T-helper 2 cell treated with Interferon-gamma antibody and Interleukin-4, amounts not matched to agents 5 μg/mL and 100 μg/mL, for 36 hours (primary cell): ENCODE results near the gene PRSS27.
A peak's percentile ranks its signal among the peaks of the same experiment; 100 is the strongest.
"Not testable (repeated sequence)": the region's sequence is repeated elsewhere in the genome, so short reads cannot be mapped to it uniquely, and the experiment has no call there.

ENCODE experiments used
- DNase-seq: peaks from one replicate; pipeline ENCODE4 v3.0.0; 2021; ENCODE audit warnings: low spot score
- H3K27ac Mint-ChIP-seq: one replicate; pipeline ENCODE4 v1.8.0; 2021; ENCODE audit warnings: mild to moderate bottlenecking, mixed read lengths
- H3K27me3 Mint-ChIP-seq: one replicate; pipeline ENCODE4 v1.8.0; 2021; ENCODE audit warnings: low read depth, mixed read lengths
- H3K36me3 Mint-ChIP-seq: one replicate; pipeline ENCODE4 v1.8.0; 2021; ENCODE audit warnings: low read depth, mixed read lengths
- H3K4me1 Mint-ChIP-seq: one replicate; pipeline ENCODE4 v1.8.0; 2021; ENCODE audit warnings: low read depth, mixed read lengths
- H3K4me3 Mint-ChIP-seq: one replicate; pipeline ENCODE4 v1.8.0; 2022; ENCODE audit warnings: mild to moderate bottlenecking, moderate library complexity, mixed read lengths
- H3K9me3 Mint-ChIP-seq: one replicate; pipeline ENCODE4 v1.8.0; 2021; ENCODE audit warnings: mixed read lengths

Gene PRSS27

DNA sequence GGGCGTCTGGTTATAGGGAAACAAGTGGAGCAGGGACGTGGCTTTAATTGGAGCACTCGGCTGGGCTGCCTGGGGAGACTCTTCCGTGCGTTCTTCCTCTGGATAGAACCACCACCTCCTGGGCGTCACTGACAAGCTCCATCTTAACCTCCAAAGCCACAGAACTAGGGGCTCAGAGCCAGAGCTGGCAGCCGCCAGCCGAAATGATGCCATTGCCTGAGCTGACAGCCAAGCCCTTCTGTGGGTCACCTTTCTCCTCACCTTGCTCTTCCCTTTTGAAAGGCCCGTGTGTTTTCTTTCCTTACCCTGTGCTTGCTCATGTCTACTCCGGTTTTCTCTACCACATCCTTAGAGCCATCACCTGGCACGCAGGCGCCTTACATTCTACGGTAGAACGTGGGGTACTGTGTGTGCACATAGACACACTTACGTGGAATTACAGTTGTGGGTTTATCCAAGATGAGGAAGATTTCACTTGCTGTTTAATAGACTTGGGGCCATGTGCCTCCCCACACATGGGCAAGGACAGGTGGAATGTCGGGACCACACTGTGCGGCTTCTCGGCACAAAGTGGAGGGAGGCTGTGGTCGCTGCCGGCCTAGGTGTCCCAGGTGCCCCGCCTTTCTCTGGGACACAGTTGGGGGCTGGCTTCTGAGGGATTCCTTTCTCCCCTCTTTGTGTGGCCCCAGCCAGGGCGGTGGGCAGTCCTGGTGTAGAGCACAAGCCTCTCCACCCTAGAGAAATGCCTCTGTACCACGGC lies 41.6 kb downstream of the PRSS27 start:
- not testable (repeated sequence) for H3K4me3 Mint-ChIP-seq, H3K27me3 Mint-ChIP-seq, H3K36me3 Mint-ChIP-seq, DNase-seq, H3K27ac Mint-ChIP-seq, H3K9me3 Mint-ChIP-seq
- peaks cover 10% of the 10 kb centered on the region for H3K4me1 Mint-ChIP-seq

DNA sequence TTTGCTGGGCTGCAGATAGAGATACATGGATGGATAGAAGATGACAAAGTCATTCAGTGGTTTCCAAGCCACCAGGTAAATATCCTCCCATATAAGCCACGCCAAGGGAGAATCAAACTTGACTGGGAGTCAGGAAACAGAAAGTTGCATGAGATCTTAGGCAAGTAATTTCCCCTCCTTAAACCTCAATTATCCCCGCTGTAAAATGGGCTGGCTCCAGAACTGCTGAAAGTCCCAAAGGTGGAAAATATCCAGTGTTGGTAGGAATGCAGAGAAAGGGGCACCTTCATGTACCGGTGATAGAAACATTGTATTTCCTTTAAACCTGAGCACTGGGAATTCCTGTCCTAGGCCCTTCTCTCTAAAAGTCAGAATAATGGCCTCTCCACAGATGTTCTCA lies 43.1 kb downstream of the PRSS27 start:
- not testable (repeated sequence) for H3K9me3 Mint-ChIP-seq, H3K27me3 Mint-ChIP-seq, H3K4me3 Mint-ChIP-seq, H3K27ac Mint-ChIP-seq, DNase-seq, H3K36me3 Mint-ChIP-seq
- peaks cover 13% of the 10 kb centered on the region for H3K4me1 Mint-ChIP-seq

DNA sequence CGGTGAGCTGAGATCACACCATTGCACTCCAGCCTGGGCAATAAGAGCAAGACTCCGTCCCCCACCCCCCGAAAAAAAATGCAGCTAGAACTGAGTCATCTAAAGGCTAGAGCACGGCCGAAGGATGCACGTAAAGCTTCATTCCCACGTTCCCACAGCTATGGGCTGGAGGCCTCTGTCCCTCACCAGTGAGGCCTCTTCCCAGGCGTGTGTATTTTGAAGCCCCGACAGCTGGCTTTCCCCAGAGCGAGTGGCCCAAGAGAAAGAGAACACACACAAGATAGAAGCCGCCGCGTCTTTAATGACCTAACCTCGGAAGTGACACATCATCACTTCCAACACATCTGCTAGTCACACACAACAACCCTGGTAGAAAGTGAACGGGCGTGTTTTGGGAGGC lies 44.3 kb downstream of the PRSS27 start:
- Mint-ChIP-seq H3K4me3 (no peak overlapping the region), H3K9me3 (no peaks in the 10 kb centered on the region), H3K27ac (no peak overlapping the region), H3K36me3 (peaks cover 5% of the 10 kb centered on the region), H3K4me1 (peaks cover 14% of the 10 kb centered on the region), H3K27me3 (no peaks in the 10 kb centered on the region)
- no peak for DNase-seq

DNA sequence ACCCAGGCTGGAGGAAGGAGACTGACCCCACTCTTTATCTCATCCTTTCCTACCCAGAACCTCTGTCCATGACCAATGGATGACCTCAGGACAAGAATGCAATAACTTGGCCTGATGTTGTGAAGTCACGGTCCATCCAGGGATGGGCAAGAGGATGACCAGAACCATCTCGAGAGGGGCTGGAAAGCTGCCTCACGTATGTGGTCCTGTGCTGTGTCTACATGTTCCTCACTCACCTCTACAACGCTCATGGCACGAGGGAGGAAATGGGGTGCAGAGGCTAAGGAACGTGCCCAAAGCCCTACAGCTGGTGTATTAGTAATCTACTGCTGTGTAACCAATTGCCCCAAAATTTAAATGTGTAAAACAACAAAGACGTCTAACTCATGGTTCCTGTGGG lies 45.0 kb downstream of the PRSS27 start:
- H3K9me3 Mint-ChIP-seq: no peaks in the 10 kb centered on the region
- H3K36me3 Mint-ChIP-seq: peaks cover under 1% of the 10 kb centered on the region
- H3K27ac Mint-ChIP-seq: peak overlapping the region; percentile 15
- no peak overlapping the region for H3K4me3 Mint-ChIP-seq
- H3K4me1 Mint-ChIP-seq: peaks cover 19% of the 10 kb centered on the region
- DNase-seq: no peak
- no peaks in the 10 kb centered on the region for H3K27me3 Mint-ChIP-seq

DNA sequence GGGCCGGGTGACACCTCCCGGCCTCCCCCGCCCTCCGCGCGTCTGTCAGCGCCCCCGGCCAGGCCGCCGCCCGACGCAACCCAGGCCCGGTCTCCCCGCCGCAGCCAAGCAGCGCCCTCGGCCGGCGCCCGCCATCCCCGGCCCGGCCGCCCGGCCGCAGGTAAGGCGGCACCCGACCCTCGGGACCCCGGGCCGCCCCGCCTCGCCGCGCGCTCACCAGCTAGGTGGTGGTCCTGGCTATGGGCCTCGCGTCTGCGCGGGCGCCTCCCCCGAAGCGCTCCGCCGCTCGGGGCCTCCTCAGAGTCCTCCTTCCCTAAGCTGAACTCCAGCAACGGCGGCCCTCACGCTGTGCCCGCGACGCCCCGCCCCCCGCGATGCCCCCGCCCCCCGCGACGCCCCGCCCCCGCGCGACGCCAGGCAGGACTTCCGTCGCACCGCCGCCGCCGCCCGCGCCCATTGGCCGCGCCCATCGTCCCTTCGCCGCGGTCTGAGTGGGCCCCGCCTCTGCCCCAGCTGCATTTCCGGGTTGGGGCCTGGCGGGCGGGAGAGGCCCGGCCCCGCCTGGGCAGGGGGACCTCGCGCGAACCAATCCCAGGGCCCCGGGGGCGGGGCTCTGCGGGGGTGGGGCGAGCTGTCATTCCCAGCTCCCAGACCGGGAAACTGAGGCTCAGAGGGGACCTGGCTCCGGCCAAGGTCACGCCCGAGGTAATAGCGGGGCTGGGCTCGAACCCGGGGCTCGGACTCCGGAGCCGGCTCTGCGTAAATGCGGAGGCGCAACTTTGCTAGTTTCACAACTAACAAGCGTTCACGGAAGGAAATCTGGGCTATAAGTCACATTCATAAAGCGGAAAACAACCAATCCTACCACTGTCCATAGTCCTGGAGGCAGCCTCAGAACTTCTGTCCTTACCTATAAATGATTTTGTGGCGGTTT lies 46.7 kb downstream of the PRSS27 start:
- peak overlapping the region; percentile 84 for H3K4me3 Mint-ChIP-seq
- no peaks in the 10 kb centered on the region for H3K9me3 Mint-ChIP-seq
- H3K27ac Mint-ChIP-seq: peak overlapping the region; percentile 88
- peaks cover 24% of the 10 kb centered on the region for H3K4me1 Mint-ChIP-seq
- H3K27me3 Mint-ChIP-seq: no peaks in the 10 kb centered on the region
- DNase-seq: peak; percentile 97
- H3K36me3 Mint-ChIP-seq: peaks cover 10% of the 10 kb centered on the region

DNA sequence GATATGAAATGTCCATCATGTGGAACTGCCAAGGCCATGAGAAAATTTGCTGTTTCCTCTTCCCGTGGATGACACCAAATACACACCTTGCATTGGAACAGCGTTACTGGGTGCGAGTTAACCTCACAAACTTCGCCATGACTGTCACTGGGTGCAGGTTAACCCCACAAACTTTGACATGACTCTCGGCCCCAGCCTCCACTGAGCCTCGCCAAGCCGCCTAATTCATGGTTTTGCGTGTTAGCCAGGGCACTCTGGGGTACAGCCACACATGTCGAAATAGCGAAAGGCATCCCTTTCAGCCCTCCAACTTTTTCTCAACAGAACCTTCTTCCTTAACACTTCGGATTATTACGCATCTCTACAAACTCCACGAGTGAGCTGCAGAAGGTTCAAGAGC lies 48.3 kb downstream of the PRSS27 start:
- no peaks in the 10 kb centered on the region for H3K27me3 Mint-ChIP-seq
- H3K9me3 Mint-ChIP-seq: no peaks in the 10 kb centered on the region
- H3K36me3 Mint-ChIP-seq: peaks cover 11% of the 10 kb centered on the region
- H3K27ac Mint-ChIP-seq: no peak overlapping the region
- H3K4me1 Mint-ChIP-seq: peaks cover 24% of the 10 kb centered on the region
- peak overlapping the region; percentile 85 for H3K4me3 Mint-ChIP-seq
- no peak for DNase-seq

DNA sequence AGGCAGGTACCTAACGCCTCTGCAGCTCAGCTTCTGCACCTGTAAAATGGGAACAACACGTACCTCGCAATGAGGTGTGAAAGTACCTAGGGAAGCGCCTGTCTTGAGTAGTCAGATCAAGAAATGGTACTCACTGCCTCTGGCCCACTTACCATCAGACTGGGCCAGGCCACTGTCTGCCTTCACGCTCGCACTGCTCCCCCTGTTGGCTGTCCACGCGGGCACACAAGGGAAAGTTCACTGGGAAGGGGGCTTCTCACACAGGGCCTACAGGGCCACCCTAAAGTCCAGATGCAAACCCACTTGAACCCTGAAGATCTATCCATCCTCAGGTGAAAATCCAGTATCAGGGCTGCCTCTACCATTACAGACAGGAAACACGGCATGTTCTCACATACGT lies 48.8 kb downstream of the PRSS27 start:
- H3K4me1 Mint-ChIP-seq: peaks cover 25% of the 10 kb centered on the region
- H3K9me3 Mint-ChIP-seq, DNase-seq, H3K27me3 Mint-ChIP-seq, H3K27ac Mint-ChIP-seq: not testable (repeated sequence)
- H3K36me3 Mint-ChIP-seq: peaks cover 11% of the 10 kb centered on the region
- peak overlapping the region; percentile 24 for H3K4me3 Mint-ChIP-seq

DNA sequence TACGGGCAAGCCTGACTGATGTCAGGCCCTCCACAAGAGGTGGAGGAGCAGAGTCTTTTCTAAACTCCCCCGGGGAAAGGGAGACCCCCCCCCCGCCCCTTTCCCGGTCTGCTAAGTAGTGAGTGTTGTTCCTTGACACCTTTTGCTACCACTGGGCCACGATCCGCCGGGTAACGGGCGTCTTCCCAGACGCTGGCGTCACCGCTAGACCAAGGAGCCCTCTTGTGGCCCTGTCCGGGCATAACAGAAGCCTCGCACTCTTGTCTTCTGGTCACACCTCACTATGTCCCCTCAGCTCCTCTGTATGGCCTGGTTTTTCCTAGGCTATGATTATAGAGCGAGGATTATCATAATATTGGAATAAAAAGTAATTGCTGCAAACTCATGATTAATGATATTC lies 50.0 kb downstream of the PRSS27 start:
- H3K4me3 Mint-ChIP-seq: peak overlapping the region; percentile 65
- not testable (repeated sequence) for H3K27me3 Mint-ChIP-seq, H3K9me3 Mint-ChIP-seq
- peak overlapping the region; percentile 60 for H3K27ac Mint-ChIP-seq
- H3K36me3 Mint-ChIP-seq: peaks cover 11% of the 10 kb centered on the region
- H3K4me1 Mint-ChIP-seq: peaks cover 24% of the 10 kb centered on the region
- DNase-seq: peak; percentile 62

DNA sequence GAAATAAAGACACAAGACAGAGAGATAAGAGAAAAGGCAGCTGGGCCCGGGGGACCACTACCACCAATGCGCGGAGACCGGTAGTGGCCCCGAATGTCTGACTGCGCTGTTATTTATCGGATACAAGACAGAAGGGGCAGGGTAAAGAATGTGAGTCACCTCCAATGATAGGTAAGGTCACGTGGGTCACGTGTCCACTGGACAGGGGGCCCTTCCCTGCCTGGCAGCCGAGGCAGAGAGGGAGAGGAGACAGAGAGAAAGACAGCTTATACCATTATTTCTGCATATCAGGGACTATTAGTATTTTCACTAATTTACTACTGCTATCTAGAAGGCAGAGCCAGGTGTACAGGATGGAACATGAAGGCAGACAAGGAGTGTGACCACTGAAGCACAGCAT lies 50.4 kb downstream of the PRSS27 start:
- H3K27ac Mint-ChIP-seq: peak overlapping the region; percentile 52
- H3K4me3 Mint-ChIP-seq: peak overlapping the region; percentile 65
- not testable (repeated sequence) for DNase-seq, H3K9me3 Mint-ChIP-seq, H3K27me3 Mint-ChIP-seq
- H3K4me1 Mint-ChIP-seq: peaks cover 24% of the 10 kb centered on the region
- H3K36me3 Mint-ChIP-seq: peaks cover 14% of the 10 kb centered on the region

DNA sequence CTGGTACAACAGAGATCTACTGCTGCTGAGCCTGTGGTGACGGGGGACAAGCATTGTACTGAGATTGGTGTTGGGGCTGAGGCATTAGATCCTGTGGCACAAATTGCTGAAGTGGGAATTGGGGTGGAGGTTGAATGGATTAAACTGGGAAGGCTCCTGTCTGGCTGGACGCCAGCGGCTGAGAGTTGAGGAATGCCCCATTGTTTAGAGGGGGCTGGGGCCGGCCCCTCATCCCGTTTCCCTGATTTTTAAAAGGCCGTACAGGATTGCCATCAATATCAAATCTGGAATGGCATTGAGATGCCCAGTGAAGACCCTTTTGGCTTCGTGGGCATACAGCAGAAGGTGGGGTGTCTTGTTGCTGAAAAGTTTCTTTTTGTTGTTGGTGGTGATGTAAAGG lies 53.4 kb downstream of the PRSS27 start:
- H3K27ac Mint-ChIP-seq, DNase-seq, H3K27me3 Mint-ChIP-seq, H3K9me3 Mint-ChIP-seq, H3K4me3 Mint-ChIP-seq: not testable (repeated sequence)
- Mint-ChIP-seq H3K36me3 (peaks cover 24% of the 10 kb centered on the region), H3K4me1 (peaks cover 31% of the 10 kb centered on the region)

DNA sequence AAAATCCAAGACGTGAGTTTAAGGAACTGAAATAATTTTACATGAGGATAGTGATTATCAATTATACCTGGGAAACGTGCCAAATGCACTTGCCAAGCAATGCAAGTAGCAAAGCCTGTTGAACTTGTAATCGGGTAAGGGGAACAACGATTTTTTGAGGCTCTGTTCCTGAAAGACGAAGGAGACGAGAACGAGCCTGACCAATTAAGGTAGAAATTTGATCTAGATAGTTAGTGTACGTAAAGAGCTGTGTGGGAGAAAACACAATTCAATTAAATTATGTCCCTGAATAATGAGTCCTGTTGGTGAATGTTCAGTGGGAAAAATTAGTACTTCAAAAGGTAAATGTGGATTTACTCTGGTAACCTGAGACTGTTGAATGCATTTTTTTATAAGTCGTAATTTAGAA lies 55.4 kb downstream of the PRSS27 start:
- H3K4me3 Mint-ChIP-seq: peak overlapping the region; percentile 67
- H3K27ac Mint-ChIP-seq: peak overlapping the region; percentile 96
- DNase-seq: no peak
- H3K9me3 Mint-ChIP-seq: no peaks in the 10 kb centered on the region
- H3K36me3 Mint-ChIP-seq: peaks cover 22% of the 10 kb centered on the region
- H3K27me3 Mint-ChIP-seq: no peaks in the 10 kb centered on the region
- peaks cover 26% of the 10 kb centered on the region for H3K4me1 Mint-ChIP-seq

DNA sequence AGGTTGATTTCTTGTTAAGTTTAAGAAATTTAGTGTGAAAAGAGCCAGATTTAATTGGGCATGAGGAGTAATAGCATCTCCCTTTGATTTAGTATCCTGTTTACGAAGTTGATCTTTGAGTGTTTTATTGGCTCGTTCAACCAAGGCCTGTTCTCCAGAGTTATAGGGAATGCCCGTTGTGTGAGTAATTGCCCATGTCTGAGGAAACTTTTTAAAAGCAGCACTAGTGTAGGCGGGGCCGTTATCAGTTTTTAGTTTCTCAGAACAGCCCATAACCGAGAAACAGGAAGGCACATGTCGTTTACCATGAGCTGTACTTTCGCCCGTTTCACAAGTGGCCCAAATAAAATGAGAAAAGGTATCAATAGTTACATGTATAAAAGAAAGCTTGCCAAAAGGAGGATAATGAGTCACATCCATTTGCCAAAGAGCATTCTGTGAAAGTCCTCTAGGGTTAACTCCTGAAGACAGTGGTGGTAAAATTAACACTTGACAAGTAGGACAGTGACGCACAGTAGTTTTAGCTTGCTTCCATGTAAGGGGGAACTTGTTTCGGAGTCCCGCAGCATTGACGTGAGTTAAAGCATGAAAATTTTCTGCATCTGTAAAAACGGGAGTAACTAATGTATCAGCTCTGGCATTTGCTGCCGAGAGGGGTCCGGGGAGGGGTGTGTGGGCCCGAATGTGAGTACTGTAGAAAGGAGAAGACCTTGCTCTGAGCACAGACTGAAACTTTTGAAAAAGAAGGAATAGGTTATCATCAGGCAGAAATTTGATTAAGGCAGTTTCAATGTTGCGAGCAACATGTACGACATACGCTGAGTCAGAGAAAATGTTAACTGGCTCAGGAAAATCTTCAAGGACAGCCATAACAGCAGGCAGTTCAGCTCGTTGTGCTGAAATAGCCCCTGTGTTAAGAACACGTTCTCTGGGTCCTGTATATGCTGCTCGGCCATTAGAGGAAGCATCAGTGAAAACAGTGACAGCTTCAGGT lies 56.2 kb downstream of the PRSS27 start:
- DNase-seq: peak; percentile 77
- peaks cover 24% of the 10 kb centered on the region for H3K4me1 Mint-ChIP-seq

More for the DNA sequence above, 56.2 kb downstream of the PRSS27 start:
- Mint-ChIP-seq H3K27me3 (no peaks in the 10 kb centered on the region), H3K4me3 (peak overlapping the region; percentile 67), H3K36me3 (peaks cover 18% of the 10 kb centered on the region), H3K27ac (peak overlapping the region; percentile 96), H3K9me3 (no peaks in the 10 kb centered on the region)
